SU-DHL-6 (cell line): ENCODE data around the gene RIPK3.

Source experiments
- EZH2phosphoT487 ChIP-seq: fragments of 200-600 bp; sonication (generic), shearing (Covaris generic); conservative IDR thresholded peaks from 2 replicates; pipeline ENCODE4 v1.6.1; 2018; ENCODE audit warnings: mild to moderate bottlenecking, antibody characterized with exemption, low read length, moderate library complexity, mixed read lengths
- TF ChIP-seq, protein P1 (sequence below): fragments of 200-600 bp; sonication (generic); IDR thresholded peaks from one replicate; pipeline ENCODE4 v1.5.1; 2017; ENCODE audit warnings: antibody characterized with exemption, mild to moderate bottlenecking, low read length, moderate library complexity; ENCODE audit not compliant: insufficient read depth, poor library complexity, severe bottlenecking

DNA sequence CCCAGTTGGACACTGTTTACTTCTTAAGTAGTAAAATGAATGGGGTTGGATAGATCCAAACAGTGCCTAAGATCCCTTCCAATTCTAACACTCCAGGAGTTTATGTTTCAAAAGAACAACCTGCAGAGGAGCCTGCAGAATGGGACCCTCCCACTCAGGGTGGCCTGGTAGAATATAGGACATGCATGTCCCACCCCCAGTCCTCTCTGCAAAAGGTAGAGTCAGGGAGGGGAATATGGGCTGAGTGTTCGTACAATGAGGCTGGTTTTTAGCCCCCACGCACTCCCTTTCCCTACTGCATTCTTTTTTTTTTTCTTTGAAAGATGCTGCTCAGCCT, 47.2 kb upstream of the RIPK3 start:
- TF ChIP-seq, protein P1, sequence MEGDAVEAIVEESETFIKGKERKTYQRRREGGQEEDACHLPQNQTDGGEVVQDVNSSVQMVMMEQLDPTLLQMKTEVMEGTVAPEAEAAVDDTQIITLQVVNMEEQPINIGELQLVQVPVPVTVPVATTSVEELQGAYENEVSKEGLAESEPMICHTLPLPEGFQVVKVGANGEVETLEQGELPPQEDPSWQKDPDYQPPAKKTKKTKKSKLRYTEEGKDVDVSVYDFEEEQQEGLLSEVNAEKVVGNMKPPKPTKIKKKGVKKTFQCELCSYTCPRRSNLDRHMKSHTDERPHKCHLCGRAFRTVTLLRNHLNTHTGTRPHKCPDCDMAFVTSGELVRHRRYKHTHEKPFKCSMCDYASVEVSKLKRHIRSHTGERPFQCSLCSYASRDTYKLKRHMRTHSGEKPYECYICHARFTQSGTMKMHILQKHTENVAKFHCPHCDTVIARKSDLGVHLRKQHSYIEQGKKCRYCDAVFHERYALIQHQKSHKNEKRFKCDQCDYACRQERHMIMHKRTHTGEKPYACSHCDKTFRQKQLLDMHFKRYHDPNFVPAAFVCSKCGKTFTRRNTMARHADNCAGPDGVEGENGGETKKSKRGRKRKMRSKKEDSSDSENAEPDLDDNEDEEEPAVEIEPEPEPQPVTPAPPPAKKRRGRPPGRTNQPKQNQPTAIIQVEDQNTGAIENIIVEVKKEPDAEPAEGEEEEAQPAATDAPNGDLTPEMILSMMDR = no peak
- no peak for TF ChIP-seq EZH2phosphoT487
